Activated CD8-positive, alpha-beta memory T cell treated with anti-CD3 and anti-CD28 coated beads for 36 hours (primary cell): Measurements from ENCODE around the gene MEIOSIN. TPM values are rescaled to one million over a fixed set of nuclear protein-coding genes. Genes with fewer than 3 reads are reported as not detected.

Experiments
- CTCF ChIA-PET: fragments of 350-600 bp; sonication (Branson Sonifier 250); formaldehyde crosslinking; loops from one replicate; lab custom pipeline; 2021; ENCODE audit warnings: antibody characterized with exemption; lab: Charles Lee
- POLR2A ChIA-PET: fragments of 350-600 bp; sonication (Branson Sonifier 250); formaldehyde crosslinking; loops from one replicate; lab custom pipeline; 2021; ENCODE audit warnings: antibody characterized with exemption; lab: Charles Lee
- total RNA-seq, 2 experiments: library from RNA; stranded (reverse); gene quantifications; one replicate each; pipeline ENCODE4 v1.2.3, GENCODE V29; 2021

MEIOSIN gene
- total RNA-seq, 2 experiments from 2014 or later = 0.08 to 0.11 TPM

DNA sequence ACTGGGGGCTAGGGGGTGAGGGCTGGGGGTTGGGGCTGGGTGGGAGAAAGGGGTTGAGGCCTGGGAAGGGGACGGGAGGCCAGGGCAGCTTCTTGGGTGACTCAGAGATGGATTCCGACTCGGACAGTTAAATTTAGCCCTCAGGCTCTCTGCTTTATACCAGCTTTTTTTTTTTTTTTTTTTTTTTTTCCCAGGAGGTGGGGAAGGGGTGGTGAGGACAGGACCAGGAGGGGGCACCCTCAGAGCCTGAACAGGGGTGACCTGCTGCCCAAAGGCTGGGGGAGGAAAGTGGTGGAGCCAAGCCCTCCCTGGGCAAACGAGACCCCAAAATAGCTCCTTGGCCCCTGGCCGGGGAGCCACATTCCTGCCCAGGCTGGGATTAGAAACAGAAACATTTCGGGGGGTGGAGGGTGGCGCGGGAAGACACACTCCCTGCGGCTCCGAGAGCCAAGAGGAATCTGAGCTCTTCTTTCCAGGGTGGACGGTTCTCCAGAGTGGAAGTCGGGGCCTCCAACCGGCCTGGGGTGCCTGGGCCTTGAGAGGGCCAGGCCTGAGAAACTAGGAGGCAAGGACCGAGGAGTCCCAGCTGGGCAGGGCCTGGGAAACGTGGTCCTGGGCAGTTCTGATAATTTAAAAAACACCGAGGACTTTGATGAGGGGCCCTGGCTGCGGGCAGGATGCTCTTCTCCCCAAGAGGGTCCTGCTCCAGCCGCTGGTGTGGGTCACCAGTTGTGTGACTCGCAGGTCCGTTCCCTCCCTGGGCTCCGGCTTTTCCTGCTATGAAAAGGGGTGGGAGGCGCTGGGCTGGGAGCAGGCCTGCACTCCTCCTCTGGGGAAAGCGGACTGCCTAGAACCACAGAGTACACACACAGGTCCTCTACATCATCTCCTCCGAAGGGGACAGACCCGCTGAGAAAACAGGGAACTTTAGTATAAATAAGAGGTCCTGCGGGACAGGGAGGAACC is 49.9 kb downstream of the MEIOSIN start:
- POLR2A ChIA-PET = interaction anchor here (0.5 to 0.6 kb wide), 4 partner anchors 39 to 1144 kb away, joined by 3 to 6 read pairs (median 3); partner anchors contain the start of gene FBXO46
- CTCF ChIA-PET = interaction anchor here (0.6 to 1.7 kb wide), 3 partner anchors 9 to 66 kb away, joined by 3 to 6 read pairs (median 3); partner anchors contain the start of gene DMWD

GRCh38 chr19:45784096-45784495 is 50.9 kb downstream of the MEIOSIN start:
- ChIA-PET CTCF (interaction anchor here (1.5 kb wide), 1 partner anchor 15 kb away, joined by 3 read pairs; no protein-coding TSS in a partner anchor), POLR2A (no interaction called here)

- POLR2A ChIA-PET = no interaction called here
- CTCF ChIA-PET = interaction anchor here (0.8 to 1.5 kb wide), 2 partner anchors 14 to 32 kb away, joined by 3 to 4 read pairs; no protein-coding TSS in a partner anchor
These were observed 51.9 kb downstream of the MEIOSIN start for GRCh38 chr19:45785097-45785496.

GRCh38 chr19:45785781-45786532 is 52.7 kb downstream of the MEIOSIN start:
- ChIA-PET POLR2A (interaction anchor here (0.5 kb wide), 1 partner anchor 144 kb away, joined by 5 read pairs; no protein-coding TSS in a partner anchor), CTCF (no interaction called here)

DNA sequence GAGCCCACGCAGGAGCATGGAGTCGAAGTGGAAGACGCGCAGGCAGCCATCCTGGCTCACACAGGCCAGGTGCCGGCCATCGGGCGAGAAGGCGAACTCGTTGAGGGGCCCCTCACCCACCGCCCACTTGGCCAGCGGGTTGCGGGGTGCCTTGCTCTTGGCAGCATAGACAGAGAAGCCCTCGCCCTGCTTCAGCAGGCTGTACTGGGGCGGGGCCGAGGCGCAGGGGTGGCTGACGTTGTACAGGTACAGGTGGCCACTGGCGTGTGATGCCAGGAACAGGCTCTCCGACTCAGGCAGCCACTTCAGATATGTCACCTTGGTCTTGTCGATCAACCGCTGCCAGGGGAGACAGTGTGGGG is 53.3 kb downstream of the MEIOSIN start:
- ChIA-PET CTCF (no interaction called here), POLR2A (interaction anchor here (0.5 kb wide), 1 partner anchor 143 kb away, joined by 5 read pairs; no protein-coding TSS in a partner anchor)

- POLR2A ChIA-PET = no interaction called here
- CTCF ChIA-PET = interaction anchor here (0.7 to 1.2 kb wide), 4 partner anchors 10 to 19 kb away, joined by 3 to 5 read pairs (median 3); partner anchors contain the start of gene SIX5
These were observed 56.0 kb downstream of the MEIOSIN start for GRCh38 chr19:45789035-45789786.

DNA sequence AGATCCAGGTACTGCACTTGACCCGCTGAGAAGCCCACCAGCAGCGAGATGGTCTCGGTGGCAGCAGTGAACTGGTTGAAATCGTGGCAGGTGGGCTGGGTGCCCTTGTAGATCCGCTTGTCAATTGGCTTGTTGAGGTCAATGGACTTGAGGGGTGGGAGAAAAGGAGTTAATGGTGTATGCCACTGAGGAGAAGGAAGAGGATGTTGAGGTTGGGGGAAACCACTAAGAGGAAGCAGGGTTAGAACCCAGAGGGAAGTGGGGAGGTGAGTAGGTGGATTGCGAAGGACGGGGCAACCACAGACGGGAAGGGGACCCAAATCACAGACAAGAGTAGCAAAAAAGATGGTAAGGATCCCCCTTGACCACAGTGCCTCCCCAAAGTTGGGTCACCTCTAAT is 57.7 kb downstream of the MEIOSIN start:
- CTCF ChIA-PET = interaction anchor here (1.1 to 2.9 kb wide), 3 partner anchors 12 to 21 kb away, joined by 3 to 13 read pairs (median 4); partner anchors contain the start of gene SIX5
- POLR2A ChIA-PET = interaction anchor here (0.5 kb wide), 1 partner anchor 13 kb away, joined by 3 read pairs; no protein-coding TSS in a partner anchor

DNA sequence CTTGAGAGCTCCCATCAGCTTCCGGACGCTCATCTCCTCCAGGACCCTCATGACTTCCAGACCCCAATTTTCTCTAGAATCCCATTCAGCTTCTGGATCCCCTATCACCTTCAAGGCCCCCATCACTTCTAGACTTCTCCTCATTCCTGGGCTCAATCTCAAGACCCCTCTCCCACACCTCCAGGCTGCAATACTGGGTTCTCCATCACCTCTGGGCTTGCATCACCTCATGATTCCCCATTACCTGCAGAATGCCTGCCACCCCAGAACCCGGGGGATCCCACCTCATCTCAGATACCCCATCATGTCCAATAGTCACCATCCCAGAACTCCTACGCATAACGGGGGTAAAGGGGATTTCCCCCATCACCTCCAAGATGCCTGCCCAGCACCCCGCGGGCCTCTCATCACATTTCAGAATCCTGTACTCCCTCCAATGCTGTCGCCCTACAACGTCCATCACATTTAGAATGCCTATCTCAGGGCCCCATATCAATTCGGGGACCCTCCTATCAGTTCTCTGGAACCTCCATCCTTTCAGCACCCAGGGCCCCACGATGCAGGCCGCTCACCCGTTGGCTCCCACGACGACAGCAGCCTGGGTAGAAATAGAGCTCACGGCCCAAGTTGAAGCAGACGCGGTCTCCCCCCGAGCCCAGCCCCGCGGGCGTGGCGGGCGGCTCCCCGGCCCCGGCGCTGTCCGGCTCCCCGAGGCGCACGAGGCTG is 58.7 kb downstream of the MEIOSIN start:
- ChIA-PET CTCF (interaction anchor here (1.2 to 2.9 kb wide), 3 partner anchors 10 to 22 kb away, joined by 6 to 13 read pairs (median 7); partner anchors contain the start of genes DMPK and SIX5), POLR2A (interaction anchor here (0.5 to 1.4 kb wide), 3 partner anchors 12 to 335 kb away, joined by 3 to 10 read pairs (median 4); partner anchors contain the start of gene SIX5)

DNA sequence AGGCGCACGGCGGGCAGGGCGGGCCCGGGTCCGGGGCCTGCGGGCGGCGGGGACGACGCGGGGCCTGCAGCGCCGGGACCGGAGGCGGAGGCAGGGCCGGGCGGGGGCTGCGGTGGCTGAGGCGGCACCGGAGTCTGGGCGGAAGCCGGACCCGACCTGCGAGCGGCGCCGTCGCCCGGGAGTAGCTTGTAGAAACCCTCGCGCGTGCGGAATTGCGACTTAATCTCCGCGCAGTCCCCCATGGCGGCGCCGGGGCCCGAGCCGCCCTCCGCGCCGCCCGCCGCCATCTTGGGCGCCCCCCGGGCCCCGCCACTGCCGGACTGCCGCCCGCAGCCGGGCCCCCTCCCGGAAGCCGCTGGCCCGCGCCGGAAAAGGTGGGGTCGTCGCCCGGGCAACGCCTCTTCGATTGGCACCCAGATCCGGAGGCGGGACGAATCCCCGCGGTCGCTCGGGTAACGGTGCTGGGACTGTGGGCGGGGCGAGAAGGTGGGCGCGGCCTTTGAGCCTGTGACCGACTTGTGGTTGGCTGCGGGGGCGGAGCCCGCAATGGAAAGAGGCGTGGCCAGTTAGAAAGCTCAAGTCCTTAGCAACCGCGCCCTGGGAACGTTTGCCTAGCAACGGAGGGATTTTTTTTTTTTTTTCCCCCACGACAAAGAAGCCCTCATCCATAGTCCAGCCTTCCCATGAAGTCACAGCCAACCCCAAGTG is 59.4 kb downstream of the MEIOSIN start, which contains the start of gene DMWD:
TSS of gene DMWD (minus strand) at position 376 of the 708 bp plus-strand sequence. CDS start at position 287, 89 bp downstream.
- ChIA-PET POLR2A (interaction anchor here (0.6 to 1.4 kb wide), 4 partner anchors 23 to 614 kb away, joined by 3 to 10 read pairs (median 5); partner anchors contain the start of genes BLOC1S3 and SIX5), CTCF (interaction anchor here (0.7 to 2.9 kb wide), 4 partner anchors 10 to 472 kb away, joined by 3 to 13 read pairs (median 6); partner anchors contain the start of genes DMPK and SIX5)

GRCh38 chr19:45793178-45793564 is 59.9 kb downstream of the MEIOSIN start:
- POLR2A ChIA-PET = interaction anchor here (0.7 to 1.4 kb wide), 3 partner anchors 23 to 615 kb away, joined by 3 to 10 read pairs (median 6); partner anchors contain the start of genes BLOC1S3 and SIX5

GRCh38 chr19:45793876-45794275 is 60.6 kb downstream of the MEIOSIN start:
- ChIA-PET CTCF (interaction anchor here (1.2 kb wide), 1 partner anchor 10 kb away, joined by 3 read pairs; no protein-coding TSS in a partner anchor), POLR2A (no interaction called here)

More at GRCh38 chr19:45793178-45793564, 59.9 kb downstream of the MEIOSIN start:
- CTCF ChIA-PET = interaction anchor here (0.7 to 2.9 kb wide), 3 partner anchors 14 to 471 kb away, joined by 3 to 13 read pairs (median 7); partner anchors contain the start of gene SIX5

- ChIA-PET CTCF (interaction anchor here (1.2 kb wide), 2 partner anchors 9 to 25 kb away, joined by 3 to 7 read pairs; partner anchors contain the start of gene SIX5), POLR2A (interaction anchor here (1.1 kb wide), 1 partner anchor 26 kb away, joined by 3 read pairs; the partner anchor contains the start of gene SIX5)
These were observed 61.4 kb downstream of the MEIOSIN start for GRCh38 chr19:45794627-45795026.

DNA sequence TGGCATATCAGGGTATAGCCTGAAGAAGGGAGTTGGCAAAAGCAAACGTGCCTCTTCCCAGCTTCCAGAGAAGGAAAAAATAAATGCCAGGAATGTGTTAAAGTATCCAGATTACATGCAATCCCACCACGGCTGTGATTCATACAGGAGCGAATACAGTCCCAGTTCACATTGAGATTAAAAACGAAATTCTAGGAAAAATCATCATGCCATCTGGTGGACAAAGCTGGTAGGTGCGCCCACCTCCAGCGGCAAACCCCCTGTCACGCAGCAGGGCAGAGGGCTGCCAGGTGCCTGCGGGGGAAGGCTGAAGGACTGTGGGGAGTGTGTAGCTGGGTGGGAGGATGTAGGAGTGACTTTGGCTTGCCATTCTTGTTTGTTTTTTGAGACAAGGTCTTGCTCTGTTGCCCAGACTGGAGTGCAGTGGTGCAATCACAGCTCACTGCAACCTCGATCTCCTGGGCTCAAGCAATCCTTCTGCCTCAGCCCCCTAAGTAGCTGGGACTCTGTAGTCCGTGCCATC is 65.8 kb downstream of the MEIOSIN start:
- ChIA-PET POLR2A (interaction anchor here (1.2 kb wide), 1 partner anchor 29 kb away, joined by 7 read pairs; no protein-coding TSS in a partner anchor), CTCF (interaction anchor here (0.9 to 4.4 kb wide), 17 partner anchors 9 to 90 kb away, joined by 3 to 43 read pairs (median 3); partner anchors contain the start of gene SIX5)

DNA sequence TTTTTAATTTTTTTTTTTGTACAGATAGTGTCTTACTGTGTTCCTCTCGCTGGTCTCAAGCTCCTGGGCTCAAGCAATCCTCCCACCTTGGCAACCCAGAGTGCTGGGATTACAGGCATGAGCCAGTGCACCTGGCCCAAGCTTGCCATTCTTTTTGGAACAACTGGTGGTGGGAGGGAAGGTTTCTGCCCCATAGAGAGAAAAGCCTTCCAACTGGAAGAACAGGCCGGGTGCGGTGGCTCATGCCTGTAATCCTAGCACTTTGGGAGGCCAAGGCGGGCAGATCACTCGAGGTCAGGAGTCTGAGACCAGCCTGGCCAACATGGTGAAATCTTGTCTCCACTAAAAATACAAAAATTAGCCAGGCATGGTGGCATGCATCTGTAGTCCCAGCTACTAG is 66.3 kb downstream of the MEIOSIN start:
- CTCF ChIA-PET = interaction anchor here (0.9 to 4.4 kb wide), 16 partner anchors 10 to 90 kb away, joined by 3 to 43 read pairs (median 3); partner anchors contain the start of gene SIX5
- POLR2A ChIA-PET = interaction anchor here (1.2 kb wide), 1 partner anchor 29 kb away, joined by 7 read pairs; no protein-coding TSS in a partner anchor

DNA sequence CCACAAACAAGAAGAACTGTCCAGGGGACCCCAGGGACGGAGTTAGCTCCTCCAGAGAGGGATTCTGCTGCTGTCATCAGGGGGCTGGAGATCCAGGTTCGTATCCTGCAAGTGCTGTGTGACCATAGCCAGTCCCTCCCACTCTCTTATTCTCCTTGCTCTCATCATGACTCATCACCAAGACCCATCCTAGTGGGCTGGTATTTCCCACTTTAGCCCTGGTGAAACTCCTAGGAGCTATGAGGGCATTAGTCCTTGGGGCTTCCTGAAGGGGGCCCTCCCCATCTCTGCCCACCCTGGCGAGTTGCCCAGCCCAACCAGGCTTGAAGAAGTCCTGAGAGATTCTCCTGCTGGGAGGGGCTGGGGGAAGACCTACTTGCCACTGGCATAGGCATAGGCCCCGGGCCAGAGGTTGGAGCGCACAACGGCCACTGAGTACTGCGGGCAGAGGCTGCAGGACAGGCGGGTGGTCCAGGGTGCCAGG is 66.9 kb downstream of the MEIOSIN start:
- POLR2A ChIA-PET = interaction anchor here (1.2 kb wide), 1 partner anchor 30 kb away, joined by 7 read pairs; no protein-coding TSS in a partner anchor
- CTCF ChIA-PET = interaction anchor here (0.7 to 4.4 kb wide), 8 partner anchors 15 to 89 kb away, joined by 3 to 43 read pairs (median 4); partner anchors contain the start of gene SIX5
